Astrocyte of the hippocampus (primary cell): ENCODE measurements around the gene ANK3.

Source experiments
- DNase-seq: peaks from one replicate; pipeline ENCODE4 v3.0.0; 2011; ENCODE audit warnings: low read depth, low spot score

ANK3 gene

GRCh38 chr10:60414111-60414510 lies 24.4 kb upstream of the ANK3 start:
- DNase-seq: no peak

DNA sequence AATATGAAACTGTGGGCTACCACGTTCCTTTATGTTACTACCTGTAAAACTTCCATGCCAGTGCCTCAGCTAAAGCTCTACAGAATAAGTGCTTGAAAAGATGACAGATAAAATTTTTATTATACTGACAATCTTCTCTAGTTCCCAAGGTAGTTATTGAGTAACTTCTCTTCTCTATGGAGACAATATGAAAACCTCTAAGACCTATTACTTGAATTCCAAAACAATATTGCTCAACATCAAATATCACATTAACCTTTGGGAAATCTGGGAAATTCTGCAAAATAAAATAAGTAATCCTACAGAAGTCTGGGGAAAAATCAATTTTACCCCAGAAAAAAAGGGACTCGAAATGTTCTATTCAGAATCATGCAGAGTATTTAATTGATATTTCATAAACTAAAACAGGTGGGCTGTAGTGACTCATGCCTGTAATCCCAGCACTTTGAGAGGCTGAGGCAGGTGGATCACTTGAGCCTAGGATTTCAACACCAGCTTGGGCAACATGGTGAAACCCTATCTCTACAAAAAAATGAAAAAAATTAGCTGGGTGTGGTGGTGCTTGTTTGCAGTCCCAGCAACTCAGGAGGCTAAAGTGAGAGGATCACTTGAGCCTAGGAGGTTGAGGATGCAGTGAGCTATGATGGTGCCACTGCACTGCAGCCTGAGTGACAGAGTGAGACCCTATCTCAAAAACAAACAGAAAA lies 23.8 kb upstream of the ANK3 start:
- no peak for DNase-seq

- DNase-seq: no peak
These were observed 21.3 kb upstream of the ANK3 start for GRCh38 chr10:60410970-60411369.

DNA sequence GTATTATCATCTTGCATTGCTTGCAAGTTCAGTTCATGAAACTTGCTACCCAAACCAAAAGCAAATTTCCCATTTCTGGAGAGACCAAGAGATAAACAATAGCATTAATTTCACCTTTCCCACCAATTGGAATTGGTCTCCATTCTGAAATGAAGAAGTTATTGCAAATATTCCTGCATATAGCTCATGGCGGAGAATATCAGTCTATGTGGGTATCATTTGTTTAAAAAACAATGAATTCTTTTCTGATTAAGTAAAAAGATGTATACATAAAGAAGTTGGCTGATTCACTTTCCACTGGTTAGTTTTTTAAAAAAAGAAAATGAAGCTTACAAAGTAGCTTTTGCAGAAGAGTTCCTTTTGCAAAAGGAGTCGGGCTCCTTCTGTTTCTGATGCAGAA lies 19.5 kb upstream of the ANK3 start:
- no peak for DNase-seq

DNA sequence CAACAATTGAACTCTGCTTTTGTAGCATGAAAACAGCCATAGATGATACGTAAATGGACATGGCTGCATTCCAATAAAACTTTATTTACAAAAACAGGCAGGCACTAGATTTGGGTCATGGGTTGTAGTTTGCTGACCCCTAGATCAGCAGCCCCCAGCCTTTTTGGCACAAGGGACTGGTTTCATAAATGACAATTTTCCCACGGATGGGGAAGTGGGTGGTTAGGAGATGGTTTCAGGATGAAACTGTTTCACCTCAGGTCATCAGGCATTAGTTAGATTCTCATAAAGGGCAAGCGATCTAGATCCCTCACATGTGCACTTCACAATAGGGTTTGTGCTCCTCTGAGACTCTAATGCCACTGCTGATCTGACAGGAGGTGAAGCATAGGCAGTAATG lies 16.5 kb upstream of the ANK3 start:
- no peak for DNase-seq

DNA sequence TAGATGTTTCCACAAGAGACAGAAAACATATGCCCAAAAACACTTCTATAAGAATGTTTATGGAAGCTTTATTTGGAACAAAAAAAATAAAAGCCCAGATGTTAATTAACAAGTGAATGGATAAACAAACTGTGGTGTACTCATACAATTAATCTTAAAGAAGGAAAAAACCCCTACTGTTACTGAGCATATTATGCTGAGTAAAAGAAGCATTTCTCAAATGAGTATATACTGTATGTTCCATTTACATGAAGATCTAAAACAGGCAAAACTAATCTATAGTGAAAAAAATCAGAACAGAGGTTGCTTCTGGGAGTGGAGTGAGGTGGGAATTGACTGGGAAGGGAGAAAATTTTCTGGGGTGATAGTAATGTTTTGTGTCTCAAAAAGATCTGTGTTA lies 15.5 kb upstream of the ANK3 start:
- DNase-seq: no peak

DNA sequence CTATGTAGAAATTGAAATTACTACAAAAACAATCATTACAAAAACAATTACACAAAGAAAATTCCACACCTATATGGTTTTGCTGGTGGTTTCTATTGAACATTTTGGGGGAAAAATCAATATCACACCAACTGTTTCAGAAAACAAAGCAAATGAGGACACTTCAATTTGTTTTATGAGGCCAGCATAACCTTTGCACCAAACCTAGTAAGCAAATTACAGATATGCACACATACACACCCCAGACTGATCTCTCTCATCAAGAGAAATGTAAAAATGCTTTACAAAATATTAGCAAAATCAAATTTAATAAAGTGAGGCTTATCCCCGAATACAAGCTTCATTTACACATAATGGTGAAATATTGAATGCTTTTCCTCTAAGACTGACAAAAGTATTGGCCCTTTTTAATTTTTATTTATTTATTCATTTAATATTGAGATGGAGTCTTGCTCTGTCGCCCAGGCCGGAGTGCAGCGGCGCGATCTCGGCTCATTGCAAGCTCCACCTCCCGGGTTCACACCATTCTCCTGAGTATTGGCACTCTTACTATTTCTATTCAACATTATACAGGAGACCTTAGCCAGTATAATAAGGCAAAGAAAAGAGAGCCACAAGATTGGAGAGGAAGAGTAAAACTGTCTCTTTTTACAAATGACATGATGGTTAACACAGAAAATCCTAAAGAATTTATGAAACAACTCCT lies 13.6 kb upstream of the ANK3 start:
- no peak for DNase-seq

GRCh38 chr10:60400366-60400765 lies 10.7 kb upstream of the ANK3 start:
- DNase-seq: no peak

GRCh38 chr10:60399328-60399727 lies 9.7 kb upstream of the ANK3 start:
- DNase-seq: no peak

- DNase-seq: no peak
These were observed 8.1 kb upstream of the ANK3 start for GRCh38 chr10:60397792-60398191.

DNA sequence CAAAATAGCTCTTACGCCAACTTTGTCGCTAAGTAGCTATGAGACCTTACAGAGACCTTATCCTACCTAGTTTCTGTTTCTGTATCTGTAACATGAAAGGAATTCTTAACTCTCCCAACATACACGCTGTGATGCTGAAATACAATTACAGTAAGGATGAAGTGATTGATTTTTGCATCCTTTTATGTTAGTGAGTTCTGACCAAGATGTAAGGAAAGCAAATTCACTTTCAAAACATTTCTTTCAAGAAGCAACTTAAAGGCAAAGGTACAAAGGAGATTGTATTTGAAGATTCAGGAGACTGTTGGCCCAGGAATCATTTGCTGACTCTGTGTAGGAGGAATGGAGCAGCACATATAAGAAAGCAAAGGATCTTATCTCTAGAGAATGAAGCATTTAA lies 7.1 kb upstream of the ANK3 start:
- no peak for DNase-seq

DNA sequence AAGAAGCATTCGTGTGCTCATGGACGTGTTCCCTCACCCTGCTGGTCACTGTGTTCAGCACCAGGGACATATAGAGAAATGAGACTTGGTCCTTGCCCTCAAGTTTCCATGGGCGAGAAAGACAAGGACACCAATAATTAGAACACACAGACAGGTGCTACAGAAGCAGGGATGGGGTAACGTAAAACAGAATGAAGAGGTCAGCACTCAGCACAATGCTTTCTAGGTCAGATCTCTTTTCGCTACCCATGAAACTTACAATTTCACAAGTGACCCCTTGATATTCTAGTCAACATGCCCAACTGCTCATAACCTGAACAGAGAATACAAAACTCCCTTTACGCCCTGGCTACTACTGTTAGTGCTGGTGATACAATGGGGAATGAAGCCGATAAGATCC lies 6.0 kb upstream of the ANK3 start:
- no peak for DNase-seq

GRCh38 chr10:60394446-60394845 lies 4.8 kb upstream of the ANK3 start:
- DNase-seq: no peak

DNA sequence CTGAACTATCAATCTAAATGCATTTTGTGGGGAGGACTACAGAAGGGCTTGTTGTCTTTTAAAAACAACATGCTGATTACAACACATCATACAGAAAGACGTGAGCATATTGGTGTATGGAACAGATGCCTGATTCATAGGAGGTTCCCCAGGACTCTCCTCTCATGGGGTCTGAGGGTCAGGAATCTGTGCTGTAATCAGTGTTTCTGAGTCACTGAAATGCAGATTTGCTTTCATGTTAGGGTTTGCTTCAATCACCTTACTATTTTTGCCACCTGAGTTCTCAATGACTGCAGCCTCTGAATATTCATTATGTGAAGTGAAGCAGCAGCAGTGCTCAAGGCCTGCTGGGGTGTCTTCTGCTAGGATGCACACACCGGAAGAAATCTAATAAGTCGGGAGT lies 550 bp upstream of the ANK3 start:
- peak; percentile 46 for DNase-seq

DNA sequence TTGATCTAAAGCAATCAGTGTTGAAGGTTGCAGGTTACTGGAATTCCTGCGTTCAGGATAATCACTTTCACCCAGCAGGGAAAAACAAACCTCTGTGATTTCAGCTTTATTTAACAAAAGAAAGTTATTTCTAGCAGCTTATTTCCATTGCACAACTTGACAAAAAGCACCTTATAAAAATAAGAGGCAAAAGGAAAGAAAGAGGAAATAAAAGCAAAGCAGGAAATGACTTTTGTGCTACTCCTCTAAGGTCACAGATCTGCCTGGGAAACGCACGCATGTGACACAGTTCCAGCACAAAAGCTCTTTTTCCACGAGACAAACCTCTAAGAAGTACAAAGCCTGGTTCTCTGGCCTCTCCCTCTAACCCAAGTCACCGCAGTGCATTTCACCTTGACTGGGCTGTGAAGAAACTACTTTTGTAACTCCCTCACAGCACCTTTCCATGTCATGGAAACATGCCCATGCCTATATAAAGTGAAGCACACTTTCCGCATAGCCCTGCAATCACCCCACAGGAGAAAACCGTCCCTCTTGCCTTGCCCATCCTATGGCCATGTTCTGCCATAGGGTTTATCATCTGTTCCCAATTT lies 870 bp downstream of the ANK3 start:
- DNase-seq: no peak

GRCh38 chr10:60388116-60388625 lies 1.5 kb downstream of the ANK3 start:
- no peak for DNase-seq

GRCh38 chr10:60387531-60387930 lies 2.1 kb downstream of the ANK3 start:
- no peak for DNase-seq

GRCh38 chr10:60385399-60385738 lies 4.3 kb downstream of the ANK3 start:
- no peak for DNase-seq

GRCh38 chr10:60384708-60385398 lies 4.8 kb downstream of the ANK3 start:
- peak; percentile 97 for DNase-seq

DNA sequence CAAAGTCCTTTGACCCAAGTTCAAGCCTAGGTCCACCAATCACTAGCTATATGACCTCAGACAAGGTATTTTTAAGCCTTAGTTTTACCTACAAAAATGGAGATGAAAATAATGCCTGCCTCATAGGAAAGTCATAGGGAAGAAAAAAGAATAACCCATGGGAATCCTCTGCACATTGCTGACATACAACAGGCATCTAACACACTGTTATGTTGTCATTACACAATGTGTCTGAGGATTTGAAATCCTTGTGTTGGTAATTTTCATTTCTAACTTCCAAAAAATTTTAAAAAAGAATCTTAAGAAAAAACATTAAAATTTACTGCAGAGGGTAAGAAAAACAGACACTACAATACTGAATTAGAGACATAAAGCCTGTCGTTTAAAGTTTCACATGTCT lies 5.7 kb downstream of the ANK3 start:
- DNase-seq: no peak

DNA sequence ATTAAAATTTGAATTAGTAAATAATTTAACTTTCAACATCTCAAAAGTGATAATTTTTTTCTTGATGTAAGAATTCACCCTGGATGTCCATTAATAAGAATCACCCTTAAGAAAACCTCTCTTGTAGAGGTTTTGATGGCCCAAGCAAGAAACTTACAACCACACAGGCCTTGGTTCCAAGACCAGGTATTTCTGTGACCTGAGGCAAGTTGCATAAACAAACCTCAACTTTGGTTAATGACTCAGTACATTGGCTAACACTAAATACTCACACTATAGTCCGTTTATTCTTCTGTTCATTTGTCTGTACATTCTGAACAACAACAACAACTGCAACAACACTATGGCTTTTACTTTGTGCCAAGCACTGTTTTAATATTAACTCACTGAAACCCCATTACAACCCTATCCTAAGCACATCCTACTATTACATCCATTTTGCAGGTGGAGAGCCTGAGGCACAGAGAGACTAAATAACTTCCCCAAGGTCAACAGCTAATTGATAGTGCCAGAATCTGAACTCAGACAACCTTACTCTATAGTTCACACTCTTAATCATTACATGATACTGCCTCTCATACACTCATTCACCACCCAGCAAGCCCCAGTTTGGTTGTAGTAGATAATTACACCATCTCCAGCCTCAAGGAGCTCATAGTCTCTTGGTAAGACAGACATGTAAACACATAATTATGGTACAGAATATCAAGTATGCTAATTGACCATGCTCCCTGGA lies 6.6 kb downstream of the ANK3 start:
- DNase-seq: peak; percentile 64

- DNase-seq: no peak
These were observed 8.9 kb downstream of the ANK3 start for GRCh38 chr10:60380781-60381180.
